Activated T-cell treated with anti-CD3 and anti-CD28 coated beads for 4 hours (primary cell): ENCODE measurements around the gene GNA15.

ENCODE experiments used
- DNase-seq: peaks from one replicate; pipeline ENCODE4 v3.0.0-alpha.2; 2020

GNA15 gene

GRCh38 chr19:3122512-3122870 is 13.3 kb upstream of the GNA15 start:
- DNase-seq = no peak

- no peak for DNase-seq
Observed at GRCh38 chr19:3123088-3123721, 12.6 kb upstream of the GNA15 start.

GRCh38 chr19:3123956-3124355 is 11.9 kb upstream of the GNA15 start:
- no peak for DNase-seq

DNA sequence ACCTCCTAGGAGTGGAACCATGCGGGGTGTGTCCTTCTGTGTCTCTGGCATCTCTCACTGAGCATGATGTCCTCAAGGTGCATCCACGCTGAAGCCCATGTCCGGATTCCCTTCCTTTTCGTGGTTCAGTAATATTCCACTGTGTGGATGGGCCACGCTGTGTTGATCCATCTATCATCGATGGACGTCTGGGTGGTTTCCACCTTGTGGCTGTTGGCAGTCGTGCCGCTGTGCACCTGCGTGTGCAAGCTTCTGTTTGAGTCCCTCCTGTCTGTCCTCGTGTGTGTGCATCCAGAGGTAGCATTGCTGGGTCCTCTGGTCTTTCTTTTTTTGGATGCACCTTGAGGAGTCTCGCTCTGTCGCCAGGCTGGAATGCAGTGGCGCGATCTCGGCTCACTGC is 11.2 kb upstream of the GNA15 start:
- no peak for DNase-seq

DNA sequence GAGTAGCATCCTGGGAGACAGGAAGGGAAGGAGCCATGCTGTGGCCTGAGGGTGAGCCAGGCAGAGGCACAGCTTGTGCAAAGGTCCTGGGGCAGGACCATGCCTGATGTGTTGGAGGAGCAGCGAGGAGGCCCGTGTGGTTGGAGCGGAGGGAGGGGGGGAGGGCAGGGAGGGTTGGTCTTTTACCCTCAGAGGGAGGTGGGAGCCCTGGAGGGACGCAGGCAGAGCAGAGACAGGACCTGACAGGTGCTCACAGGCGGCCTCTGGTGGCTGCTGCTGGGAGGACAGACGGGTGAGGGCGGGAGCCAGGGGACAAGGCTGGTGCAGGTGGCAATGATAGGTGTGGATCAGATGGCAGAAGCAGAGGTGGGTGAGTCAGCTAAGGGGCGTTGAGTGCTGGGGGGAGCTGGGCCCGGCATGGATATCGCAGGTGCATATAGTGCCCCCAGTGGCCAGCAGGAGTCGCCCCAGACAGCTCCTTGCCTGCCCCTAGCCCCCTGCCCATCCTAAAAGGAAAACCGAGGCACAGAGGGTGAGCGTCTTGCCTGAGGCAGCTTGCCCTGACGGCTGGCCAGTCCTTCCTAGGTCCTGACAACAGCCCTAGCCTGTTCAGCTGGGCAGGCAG is 9.8 kb upstream of the GNA15 start:
- DNase-seq = peak; percentile 78

- DNase-seq = peak; percentile 23
Observed at GRCh38 chr19:3129112-3129511, 6.7 kb upstream of the GNA15 start.

- no peak for DNase-seq
Observed at GRCh38 chr19:3131168-3131567, 4.7 kb upstream of the GNA15 start.

- DNase-seq = peak; percentile 62
Observed at GRCh38 chr19:3132971-3133792, 2.7 kb upstream of the GNA15 start.

DNA sequence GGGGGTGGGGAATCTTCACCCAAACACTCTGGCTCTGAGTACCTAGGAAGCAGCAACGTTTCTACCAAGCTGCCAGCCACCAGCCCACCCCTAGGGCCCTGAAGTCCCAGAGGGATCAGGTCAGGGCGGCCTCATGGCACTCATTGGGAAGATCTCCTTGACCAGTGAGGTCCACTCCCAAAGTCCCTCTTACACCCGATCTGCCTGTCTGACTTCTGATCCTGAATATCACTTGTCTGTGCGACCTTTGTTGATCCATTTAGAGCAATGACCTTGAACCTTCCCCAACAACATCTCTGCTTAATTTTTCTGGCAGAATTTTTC is 2.1 kb upstream of the GNA15 start:
- DNase-seq = no peak

GRCh38 chr19:3136684-3137055 is 837 bp downstream of the GNA15 start:
- DNase-seq = no peak

- DNase-seq = no peak
Observed at GRCh38 chr19:3137119-3137518, 1.3 kb downstream of the GNA15 start.

- no peak for DNase-seq
Observed at GRCh38 chr19:3138268-3138667, 2.4 kb downstream of the GNA15 start.

DNA sequence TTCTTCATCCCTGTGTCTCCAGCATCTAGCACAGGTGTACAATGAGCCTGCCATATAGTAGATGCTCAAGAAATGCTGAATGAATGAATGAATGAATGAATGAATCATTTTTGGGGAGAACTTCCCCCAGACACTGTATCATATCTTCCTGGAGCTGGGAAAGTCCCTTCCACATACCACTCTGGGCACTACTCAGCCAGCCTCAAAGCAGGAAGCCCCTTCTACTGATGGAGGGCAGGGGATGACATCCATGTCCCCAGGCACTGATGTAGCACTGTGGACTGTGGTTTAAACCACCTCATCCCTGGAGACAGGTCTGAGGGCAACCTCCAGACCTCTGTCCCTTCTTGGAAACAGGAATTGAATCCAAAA is 4.8 kb downstream of the GNA15 start:
- no peak for DNase-seq

- peak; percentile 47 for DNase-seq
Observed at GRCh38 chr19:3142292-3142670, 6.4 kb downstream of the GNA15 start.

DNA sequence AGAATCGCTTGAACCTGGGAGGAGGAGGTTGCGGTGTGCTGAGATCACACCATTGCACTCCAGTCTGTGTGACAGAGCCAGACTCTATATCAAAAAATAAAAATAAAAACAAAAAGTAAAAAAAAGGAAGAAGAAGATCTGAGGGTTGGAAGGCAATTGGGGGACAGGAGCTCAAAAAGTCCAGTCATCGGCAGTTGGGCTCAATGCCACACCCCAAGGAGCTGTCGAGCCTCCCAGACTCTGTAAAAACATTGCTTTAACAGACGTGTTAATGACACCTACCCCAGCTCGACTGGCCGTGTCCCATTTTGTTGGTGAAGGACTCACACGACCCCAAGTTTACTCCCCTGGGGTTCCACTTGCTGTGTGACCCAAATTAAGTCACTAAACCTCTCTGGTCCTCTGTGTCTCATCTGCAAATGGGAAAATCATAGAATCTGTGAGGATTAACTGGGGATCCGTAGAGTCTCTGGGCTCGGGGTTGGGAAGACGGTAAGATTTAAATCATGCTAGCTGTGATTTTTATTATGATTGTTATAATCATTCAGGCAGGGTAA is 7.0 kb downstream of the GNA15 start:
- no peak for DNase-seq

DNA sequence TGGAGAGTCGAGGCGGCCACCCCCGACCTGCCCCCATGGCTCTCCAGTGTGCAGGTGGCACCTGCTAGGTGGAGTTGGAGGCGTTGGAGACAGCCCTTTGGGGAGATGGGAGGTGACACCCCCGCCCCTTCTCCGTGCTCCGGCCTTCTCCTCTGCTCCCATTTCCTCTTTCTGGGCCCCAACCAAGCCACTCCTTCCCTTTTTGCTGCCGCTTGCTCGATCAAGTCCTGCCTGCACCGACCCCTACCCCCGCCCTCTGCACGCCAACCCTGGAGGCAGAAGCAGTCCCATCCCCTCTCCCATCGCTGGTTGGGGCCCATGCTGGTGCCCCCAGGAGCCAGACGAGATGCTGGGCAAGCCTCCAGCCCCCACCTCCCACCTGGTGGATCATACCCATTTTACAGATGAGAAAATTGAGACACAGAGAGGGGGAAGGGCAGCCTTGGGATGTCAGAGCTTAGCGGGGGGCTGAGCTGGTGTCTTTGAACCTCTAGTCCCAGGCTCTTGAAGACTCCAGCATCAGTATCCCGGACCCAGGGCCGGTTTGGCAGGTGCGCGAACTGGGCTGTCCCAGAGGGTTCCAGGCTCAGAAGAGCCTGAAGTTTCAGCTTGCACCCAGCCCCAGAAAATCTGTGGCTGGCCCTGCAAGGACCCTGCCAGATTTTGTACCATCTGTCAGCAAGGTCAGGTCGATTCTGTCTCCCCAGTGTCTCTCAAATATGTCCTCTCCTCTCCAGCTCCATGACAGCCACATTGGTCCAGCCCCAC is 10.3 kb downstream of the GNA15 start:
- DNase-seq = no peak

GRCh38 chr19:3146677-3147100 is 10.9 kb downstream of the GNA15 start:
- peak; percentile 65 for DNase-seq

DNA sequence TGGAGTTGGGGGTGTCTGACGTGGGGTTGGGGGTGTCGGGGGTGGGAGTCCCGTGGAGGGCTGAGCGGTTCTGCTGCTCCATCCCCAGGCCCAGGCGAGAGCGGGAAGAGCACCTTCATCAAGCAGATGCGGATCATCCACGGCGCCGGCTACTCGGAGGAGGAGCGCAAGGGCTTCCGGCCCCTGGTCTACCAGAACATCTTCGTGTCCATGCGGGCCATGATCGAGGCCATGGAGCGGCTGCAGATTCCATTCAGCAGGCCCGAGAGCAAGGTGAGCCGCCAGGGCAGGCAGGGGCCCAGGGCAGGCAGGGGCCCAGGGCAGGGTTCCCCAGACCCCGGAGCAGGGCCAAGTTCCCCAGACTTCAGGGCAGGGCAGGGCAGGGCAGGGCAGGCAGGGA is 12.7 kb downstream of the GNA15 start:
- DNase-seq = no peak

GRCh38 chr19:3149089-3149488 is 13.3 kb downstream of the GNA15 start:
- no peak for DNase-seq

DNA sequence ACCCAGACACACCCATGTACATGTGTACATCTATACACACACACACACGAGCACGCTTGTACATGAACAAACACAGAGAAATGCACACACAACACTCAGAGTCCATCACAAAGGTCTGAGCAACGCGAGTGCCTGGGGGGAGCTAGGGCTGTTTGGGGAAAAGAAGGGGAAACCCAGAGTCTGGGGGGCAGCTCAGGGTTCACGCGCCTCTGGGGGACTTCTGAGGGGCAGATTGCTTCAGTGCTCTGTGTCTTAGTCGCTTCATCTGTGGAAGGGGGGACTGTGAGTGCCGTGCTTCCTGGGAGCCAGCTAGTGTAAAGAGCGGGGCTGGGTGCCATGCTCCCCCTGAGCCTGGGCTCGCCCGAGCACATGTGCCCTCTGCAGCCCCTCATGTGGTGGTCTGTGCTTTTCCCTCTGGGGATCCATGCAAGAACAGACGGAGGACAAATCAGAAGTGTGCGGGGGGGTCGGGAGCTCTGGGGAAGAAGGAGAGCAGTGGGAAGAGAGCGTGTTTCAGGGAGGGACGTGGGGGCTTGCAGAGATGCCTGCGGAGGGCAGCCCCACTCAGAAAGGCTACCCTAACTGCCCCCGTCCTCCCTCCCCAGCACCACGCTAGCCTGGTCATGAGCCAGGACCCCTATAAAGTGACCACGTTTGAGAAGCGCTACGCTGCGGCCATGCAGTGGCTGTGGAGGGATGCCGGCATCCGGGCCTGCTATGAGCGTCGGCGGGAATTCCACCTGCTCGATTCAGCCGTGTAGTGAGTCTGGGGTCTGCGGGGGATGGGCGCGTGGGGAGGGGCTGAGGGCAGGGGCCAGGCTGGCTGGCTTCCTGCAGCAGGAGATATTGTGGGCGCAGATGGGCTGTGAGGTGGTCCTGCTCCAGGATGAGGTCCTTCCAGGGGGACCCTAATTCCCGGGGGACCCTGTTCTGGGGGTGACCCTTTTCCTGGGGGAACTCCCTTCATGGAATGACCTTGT is 14.0 kb downstream of the GNA15 start:
- no peak for DNase-seq

DNA sequence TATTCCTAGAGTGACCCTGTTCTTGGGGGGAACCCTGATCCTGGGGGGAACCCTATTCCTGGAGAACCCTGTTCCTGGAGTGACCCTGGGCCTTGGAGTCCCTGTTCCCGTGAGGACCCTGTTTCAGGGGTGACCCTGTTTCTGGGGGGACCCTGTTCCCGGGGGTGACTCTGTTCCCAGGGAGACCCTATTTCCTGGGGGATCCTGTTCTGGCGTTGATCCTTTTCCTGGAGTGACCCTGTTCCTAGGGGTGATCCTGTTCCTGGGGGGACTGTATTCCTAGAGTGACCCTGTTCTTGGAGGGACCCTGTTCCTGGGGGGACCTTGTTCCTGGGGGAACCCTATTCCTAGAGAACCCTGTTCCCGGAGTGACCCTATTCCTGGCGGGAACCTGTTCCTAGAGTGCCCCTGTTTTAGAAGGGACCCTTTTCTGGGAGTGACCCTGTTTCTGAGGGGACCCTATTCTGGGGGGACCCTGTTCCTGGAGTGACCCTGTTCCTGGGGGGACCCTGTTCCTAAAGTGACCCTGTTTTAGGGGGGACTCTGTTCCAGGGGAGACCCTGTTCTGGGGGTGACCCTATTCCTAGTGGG is 15.0 kb downstream of the GNA15 start:
- no peak for DNase-seq
